Endodermal cell (in vitro differentiated cells): ENCODE results near the gene CCL2. TPM values are rescaled to one million over a fixed set of nuclear protein-coding genes. Genes with fewer than 3 reads are reported as not detected.

Source experiments
- DNase-seq: peaks from one replicate; pipeline ENCODE4 v3.0.0-alpha.2; 2017
- H3K27ac ChIP-seq: 2 replicates; pipeline ENCODE4 v1.5.1; 2013; ENCODE audit warnings: mild to moderate bottlenecking, low read depth, low read length, moderate library complexity
- H3K27me3 ChIP-seq: 2 replicates; pipeline ENCODE4 v1.6.1; 2013; ENCODE audit warnings: mild to moderate bottlenecking, low read length, moderate library complexity; ENCODE audit not compliant: insufficient read depth, control insufficient read depth, poor library complexity, severe bottlenecking
- H3K36me3 ChIP-seq: 2 replicates; pipeline ENCODE4 v1.7.0; 2013; ENCODE audit warnings: mild to moderate bottlenecking, low read length, moderate library complexity; ENCODE audit not compliant: control insufficient read depth, insufficient read depth
- H3K4me1 ChIP-seq: one replicate; pipeline ENCODE4 v1.7.0; 2013; ENCODE audit warnings: low read length; ENCODE audit not compliant: control insufficient read depth, insufficient read depth
- H3K4me3 ChIP-seq: 2 replicates; pipeline ENCODE4 v1.5.1; 2013; ENCODE audit warnings: mild to moderate bottlenecking, low read length, moderate library complexity
- H3K9ac ChIP-seq: 2 replicates; pipeline ENCODE4 v1.6.1; 2013; ENCODE audit warnings: mild to moderate bottlenecking, low read length, moderate library complexity; ENCODE audit not compliant: poor library complexity, severe bottlenecking; ENCODE audit errors: extremely low read depth
- H3K9me3 ChIP-seq: 2 replicates; pipeline ENCODE4 v1.6.1; 2013; ENCODE audit warnings: mild to moderate bottlenecking, low read length, moderate library complexity; ENCODE audit not compliant: control insufficient read depth
- H3K27ac Mint-ChIP-seq: 2 replicates; pipeline ENCODE4 v1.8.0; 2020; ENCODE audit warnings: mixed read lengths
- H3K27me3 Mint-ChIP-seq: 2 replicates; pipeline ENCODE4 v1.8.0; 2021; ENCODE audit warnings: mild to moderate bottlenecking, mixed read lengths; ENCODE audit not compliant: insufficient read depth
- H3K36me3 Mint-ChIP-seq: 2 replicates; pipeline ENCODE4 v1.8.0; 2020; ENCODE audit warnings: low read depth, mixed read lengths
- H3K4me1 Mint-ChIP-seq: 2 replicates; pipeline ENCODE4 v1.8.0; 2020; ENCODE audit warnings: mixed read lengths
- H3K4me3 Mint-ChIP-seq: 2 replicates; pipeline ENCODE4 v1.8.0; 2020; ENCODE audit warnings: mild to moderate bottlenecking, moderate library complexity, mixed read lengths
- H3K9me3 Mint-ChIP-seq: 2 replicates; pipeline ENCODE4 v1.8.0; 2020; ENCODE audit warnings: mild to moderate bottlenecking, mixed read lengths
- WGBS, 2 experiments: methylation state at CpG; one replicate each; pipeline versions ENCODE4 v1.1.5 to v1.1.7; 2013; ENCODE audit warnings: missing lambda C conversion rate in 2 of 2, mixed read lengths in 1 of 2; ENCODE audit not compliant: insufficient coverage in 1 of 2, insufficient read length in 1 of 2; 5-methylcytosine and 5-hydroxymethylcytosine counted together
- total RNA-seq, 2 donors: library from RNA; stranded (reverse); fragmentation: NEBNext Ultra II Directional in 1 of 2; extraction: Animal tissue kit (Norgen Biotek cat#: 25700) in 1 of 2; gene quantifications; 2 replicates in 1 of 2; 3 replicates in 1 of 2; pipeline ENCODE4 v1.2.1, GENCODE V29; 2021
- TF ChIP-seq, protein P1 (sequence below): fragments of 200-600 bp; sonication (generic); conservative IDR thresholded peaks from 2 replicates; pipeline ENCODE4 v1.5.0; 2021; ENCODE audit warnings: antibody characterized with exemption, mild to moderate bottlenecking

The CCL2 gene
- total RNA-seq, 2 donors from 2014 or later = 23.8 to 61.4 TPM

- Mint-ChIP-seq H3K4me1 (peaks cover 16% of the 10 kb centered on the region), H3K4me3 (no peak overlapping the region), H3K27ac (no peak overlapping the region), H3K27me3 (peaks cover 2% of the 10 kb centered on the region), H3K9me3 (no peaks in the 10 kb centered on the region), H3K36me3 (no peaks in the 10 kb centered on the region)
- TF ChIP-seq, protein P1, sequence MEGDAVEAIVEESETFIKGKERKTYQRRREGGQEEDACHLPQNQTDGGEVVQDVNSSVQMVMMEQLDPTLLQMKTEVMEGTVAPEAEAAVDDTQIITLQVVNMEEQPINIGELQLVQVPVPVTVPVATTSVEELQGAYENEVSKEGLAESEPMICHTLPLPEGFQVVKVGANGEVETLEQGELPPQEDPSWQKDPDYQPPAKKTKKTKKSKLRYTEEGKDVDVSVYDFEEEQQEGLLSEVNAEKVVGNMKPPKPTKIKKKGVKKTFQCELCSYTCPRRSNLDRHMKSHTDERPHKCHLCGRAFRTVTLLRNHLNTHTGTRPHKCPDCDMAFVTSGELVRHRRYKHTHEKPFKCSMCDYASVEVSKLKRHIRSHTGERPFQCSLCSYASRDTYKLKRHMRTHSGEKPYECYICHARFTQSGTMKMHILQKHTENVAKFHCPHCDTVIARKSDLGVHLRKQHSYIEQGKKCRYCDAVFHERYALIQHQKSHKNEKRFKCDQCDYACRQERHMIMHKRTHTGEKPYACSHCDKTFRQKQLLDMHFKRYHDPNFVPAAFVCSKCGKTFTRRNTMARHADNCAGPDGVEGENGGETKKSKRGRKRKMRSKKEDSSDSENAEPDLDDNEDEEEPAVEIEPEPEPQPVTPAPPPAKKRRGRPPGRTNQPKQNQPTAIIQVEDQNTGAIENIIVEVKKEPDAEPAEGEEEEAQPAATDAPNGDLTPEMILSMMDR = no peak
- Histone ChIP-seq H3K9me3 (no peaks in the 10 kb centered on the region), H3K36me3 (no peaks in the 10 kb centered on the region), H3K9ac (no peak overlapping the region), H3K27me3 (no peaks in the 10 kb centered on the region), H3K27ac (no peak overlapping the region), H3K4me1 (peaks cover 6% of the 10 kb centered on the region), H3K4me3 (no peak overlapping the region)
- 100% methylated on average over 1 of the region's 1 CpG for WGBS, 2 experiments
- DNase-seq = no peak
These were observed 8.6 kb upstream of the CCL2 start for GRCh38 chr17:34246446-34246845.

GRCh38 chr17:34246881-34247280, 8.2 kb upstream of the CCL2 start:
- no peak overlapping the region for H3K9ac ChIP-seq
- Mint-ChIP-seq H3K4me3 (no peak overlapping the region), H3K36me3 (no peaks in the 10 kb centered on the region), H3K27me3 (peaks cover 2% of the 10 kb centered on the region), H3K9me3 (no peaks in the 10 kb centered on the region), H3K4me1 (peaks cover 21% of the 10 kb centered on the region), H3K27ac (no peak overlapping the region)
- no peaks in the 10 kb centered on the region for H3K36me3 ChIP-seq
- H3K27ac ChIP-seq = no peak overlapping the region
- peaks cover 10% of the 10 kb centered on the region for H3K4me1 ChIP-seq
- H3K9me3 ChIP-seq = no peaks in the 10 kb centered on the region
- H3K27me3 ChIP-seq = no peaks in the 10 kb centered on the region
- TF ChIP-seq, protein P1 = no peak
- H3K4me3 ChIP-seq = no peak overlapping the region
- DNase-seq = no peak
- 91 to 100% methylated on average over 3 of the region's 3 CpGs for WGBS, 2 experiments

- H3K27me3 Mint-ChIP-seq = peaks cover 2% of the 10 kb centered on the region
- WGBS, 2 experiments = 88 to 94% methylated on average over 3 to 6 of the region's 6 CpGs
- peaks cover 35% of the 10 kb centered on the region for H3K4me1 Mint-ChIP-seq
- H3K9me3 Mint-ChIP-seq = no peaks in the 10 kb centered on the region
- DNase-seq = no peak
- no peak overlapping the region for H3K4me3 ChIP-seq
- no peaks in the 10 kb centered on the region for H3K36me3 Mint-ChIP-seq
- H3K27ac Mint-ChIP-seq = no peak overlapping the region
- TF ChIP-seq, protein P1 = no peak
- H3K36me3 ChIP-seq = no peaks in the 10 kb centered on the region
- H3K9me3 ChIP-seq = no peaks in the 10 kb centered on the region
- no peak overlapping the region for H3K4me3 Mint-ChIP-seq
- no peak overlapping the region for H3K9ac ChIP-seq
- peaks cover 22% of the 10 kb centered on the region for H3K4me1 ChIP-seq
- no peak overlapping the region for H3K27ac ChIP-seq
- H3K27me3 ChIP-seq = no peaks in the 10 kb centered on the region
These were observed 6.5 kb upstream of the CCL2 start for GRCh38 chr17:34248511-34249024.
